ENCODE data around the gene STEAP1B.
"Not testable (repeated sequence)": the region's sequence is repeated elsewhere in the genome, so short reads cannot be mapped to it uniquely, and the experiment has no call there.

The STEAP1B gene

GRCh38 chr7:22452142-22452959, 47.6 kb downstream of the STEAP1B start:
- DNase-seq: no peak

GRCh38 chr7:22450013-22450412, 50.0 kb downstream of the STEAP1B start:
- not testable (repeated sequence) for DNase-seq

GRCh38 chr7:22447762-22448161, 52.2 kb downstream of the STEAP1B start:
- peak; percentile 99 for DNase-seq

GRCh38 chr7:22447008-22447407, 53.0 kb downstream of the STEAP1B start:
- peak; percentile 67 for DNase-seq

- DNase-seq: no peak
Observed at GRCh38 chr7:22445853-22446252, 54.1 kb downstream of the STEAP1B start.

GRCh38 chr7:22445140-22445743, 54.7 kb downstream of the STEAP1B start:
- peak; percentile 98 for DNase-seq

- DNase-seq: peak; percentile 47
Observed at GRCh38 chr7:22444181-22444971, 55.6 kb downstream of the STEAP1B start.

- peak; percentile 13 for DNase-seq
Observed at GRCh38 chr7:22443370-22444180, 56.4 kb downstream of the STEAP1B start.

- DNase-seq: no peak
Observed at GRCh38 chr7:22442882-22443369, 57.1 kb downstream of the STEAP1B start.

- peak; percentile 36 for DNase-seq
Observed at GRCh38 chr7:22442187-22442881, 57.7 kb downstream of the STEAP1B start.

GRCh38 chr7:22441157-22441556, 58.8 kb downstream of the STEAP1B start:
- DNase-seq: no peak

GRCh38 chr7:22438994-22439393, 61.0 kb downstream of the STEAP1B start:
- no peak for DNase-seq

GRCh38 chr7:22436552-22436951, 63.4 kb downstream of the STEAP1B start:
- DNase-seq: not testable (repeated sequence)

- DNase-seq: no peak
Observed at GRCh38 chr7:22435720-22436119, 64.3 kb downstream of the STEAP1B start.

GRCh38 chr7:22435105-22435504, 64.9 kb downstream of the STEAP1B start:
- no peak for DNase-seq

GRCh38 chr7:22433710-22434460, 66.1 kb downstream of the STEAP1B start:
- DNase-seq: peak; percentile 57

- DNase-seq: not testable (repeated sequence)
Observed at GRCh38 chr7:22433165-22433700, 66.8 kb downstream of the STEAP1B start.

- no peak for DNase-seq
Observed at GRCh38 chr7:22432203-22432718, 67.7 kb downstream of the STEAP1B start.

GRCh38 chr7:22430457-22430856, 69.5 kb downstream of the STEAP1B start:
- no peak for DNase-seq

- no peak for DNase-seq
Observed at GRCh38 chr7:22429386-22429785, 70.6 kb downstream of the STEAP1B start.

GRCh38 chr7:22427855-22428254, 72.1 kb downstream of the STEAP1B start:
- DNase-seq: no peak

All from SHP77 treated with DMSO at 0.1 percent for 48 hours (cell line).